PC-3 (cell line): ENCODE measurements around the gene REEP6. TPM values are rescaled to one million over a fixed set of nuclear protein-coding genes. Genes with fewer than 3 reads are reported as not detected.

ENCODE experiments used
- ATAC-seq: fragments of 200-7000 bp; cut with Tn5 transposase; 2 replicates; pipeline ENCODE4 v1.9.1; 2020; ENCODE audit warnings: mild to moderate bottlenecking, moderate library complexity
- BruUV-seq: library from RNA; stranded (reverse); fragments of 400-500 nt; replicated peaks from 2 replicates; lab custom pipeline; 2021; lab: Mats Ljungman, UMichigan
- CTCF ChIA-PET: fragments of 300-600 bp; sonication (Branson Sonifier 250); formaldehyde crosslinking; loops from one replicate; lab custom pipeline; 2022; ENCODE audit warnings: antibody characterized with exemption; lab: Charles Lee
- POLR2A ChIA-PET: fragments of 300-600 bp; sonication (Branson Sonifier 250); formaldehyde crosslinking; loops from one replicate; lab custom pipeline; 2022; ENCODE audit warnings: antibody characterized with exemption; ENCODE audit not compliant: unreplicated experiment; lab: Charles Lee
- DNase-seq: peaks from one replicate; pipeline ENCODE4 v3.0.0-alpha.2; 2015
- H2AFZ ChIP-seq: fragments of 300-600 bp; sonication (generic); 2 replicates; pipeline ENCODE4 v1.6.0; 2016; ENCODE audit warnings: antibody characterized with exemption, low read length
- H3F3A ChIP-seq: fragments of 300-600 bp; sonication (generic); one replicate; pipeline ENCODE4 v1.6.0; 2017; ENCODE audit warnings: antibody characterized with exemption, low read length, control low read depth, mild to moderate bottlenecking; ENCODE audit not compliant: unreplicated experiment
- H3K27ac ChIP-seq: fragments of 300-600 bp; sonication (generic); 2 replicates; pipeline ENCODE4 v1.5.1; 2016; ENCODE audit warnings: mild to moderate bottlenecking, low read length
- H3K27me3 ChIP-seq: fragments of 300-600 bp; sonication (generic); 2 replicates; pipeline ENCODE4 v1.6.1; 2016; ENCODE audit warnings: low read length, mixed read lengths
- H3K36me3 ChIP-seq: fragments of 300-600 bp; sonication (generic); 2 replicates; pipeline ENCODE4 v1.6.1; 2016; ENCODE audit warnings: low read depth, mixed run types, low read length, mixed read lengths
- H3K4me1 ChIP-seq: fragments of 300-600 bp; sonication (generic); 2 replicates; pipeline ENCODE4 v1.5.1; 2016; ENCODE audit warnings: low read length; ENCODE audit not compliant: insufficient read depth
- H3K4me2 ChIP-seq: fragments of 300-600 bp; sonication (generic); 2 replicates; pipeline ENCODE4 v1.6.0; 2016; ENCODE audit warnings: low read length
- H3K4me3 ChIP-seq: fragments of 300-600 bp; sonication (generic); 2 replicates; pipeline ENCODE4 v1.5.1; 2016; ENCODE audit warnings: mild to moderate bottlenecking, low read length, mixed read lengths
- H3K79me2 ChIP-seq: fragments of 300-600 bp; sonication (generic); 2 replicates; pipeline ENCODE4 v1.6.1; 2017; ENCODE audit warnings: low read length, mixed read lengths
- H3K9ac ChIP-seq: fragments of 300-600 bp; sonication (generic); 2 replicates; pipeline ENCODE4 v1.6.0; 2016; ENCODE audit warnings: mild to moderate bottlenecking, low read length
- H3K9me2 ChIP-seq: fragments of 300-600 bp; sonication (generic); replicated peaks from 2 replicates; pipeline ENCODE4 v1.6.1; 2016; ENCODE audit warnings: mixed run types, low read length, mixed read lengths
- H3K9me3 ChIP-seq: fragments of 300-600 bp; sonication (generic); 2 replicates; pipeline ENCODE4 v1.6.1; 2016; ENCODE audit warnings: low read length, mixed read lengths
- H4K20me1 ChIP-seq: fragments of 300-600 bp; sonication (generic); 2 replicates; pipeline ENCODE4 v1.6.1; 2016; ENCODE audit warnings: low read length, mixed read lengths
- EZH2 ChIP-seq: fragments of 300-600 bp; sonication (generic); IDR thresholded peaks from one replicate; pipeline ENCODE4 v1.6.1; 2017; ENCODE audit warnings: antibody characterized with exemption, mild to moderate bottlenecking, low read length; ENCODE audit not compliant: unreplicated experiment
- EZH2phosphoT487 ChIP-seq: fragments of 300-600 bp; sonication (generic); IDR thresholded peaks from 2 replicates; pipeline ENCODE4 v1.6.1; 2018; ENCODE audit warnings: mild to moderate bottlenecking, antibody characterized with exemption, low read length, borderline replicate concordance
- intact Hi-C: fragments of 100-400 bp; cut with micrococcal nuclease; formaldehyde crosslinking; loops from 2 replicates; pipeline ENCODE4 v1.9.0; 2023
- total RNA-seq: library from RNA; depleted of rRNA; stranded (reverse); fragments of >200 nt; gene quantifications from 2 replicates; pipeline ENCODE4 v1.2.3, GENCODE V29; 2014
- TF ChIP-seq, protein P1 (sequence below): fragments of 300-600 bp; sonication (generic); conservative IDR thresholded peaks from 2 replicates; pipeline ENCODE4 v1.5.1; 2017; ENCODE audit warnings: antibody characterized with exemption, low read depth, mild to moderate bottlenecking, low read length

Gene REEP6
- total RNA-seq, 1 experiment from 2014 or later = 27.2 TPM

DNA sequence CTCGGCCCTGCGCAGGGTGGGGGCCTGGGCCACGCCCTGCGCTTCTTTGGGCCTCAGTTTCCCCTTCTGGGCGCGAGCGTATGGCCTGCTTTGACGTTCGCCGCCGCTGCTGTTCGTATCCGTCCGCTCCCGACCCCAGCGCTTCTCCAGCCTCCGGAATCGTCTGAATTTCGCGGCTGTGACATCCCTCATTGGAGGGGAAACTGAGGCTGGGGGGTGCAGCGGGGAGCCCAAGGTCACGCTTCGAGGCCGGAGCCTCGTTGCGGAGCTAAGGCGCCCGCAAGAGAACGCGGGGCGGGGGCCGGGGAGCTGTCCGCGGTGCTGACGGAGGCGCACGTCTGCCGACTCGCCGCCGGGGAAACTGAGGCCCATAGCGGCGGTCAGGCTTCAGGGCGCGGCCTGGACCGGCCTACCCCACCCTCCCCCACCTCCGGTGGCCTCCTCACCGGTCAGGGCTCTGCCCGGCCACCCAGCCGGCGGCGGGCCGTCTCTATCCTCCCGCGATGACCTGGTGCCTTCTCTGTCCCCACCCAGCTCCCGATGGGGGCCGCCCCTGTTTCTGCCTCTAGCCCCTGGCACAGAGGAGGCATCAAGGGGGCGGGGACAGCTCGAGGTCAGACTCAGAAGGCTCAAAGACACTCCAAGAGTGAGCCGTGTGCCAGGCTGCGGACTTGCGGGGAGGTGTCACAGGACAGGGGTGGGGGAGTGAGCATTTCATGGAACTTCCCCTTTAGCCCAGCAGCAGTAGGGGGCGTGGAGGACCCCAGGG lies 44.1 kb upstream of the REEP6 start:
- Histone ChIP-seq H3K9me2 (no peaks in the 10 kb centered on the region), H3K79me2 (no peaks in the 10 kb centered on the region), H3K4me3 (no peak overlapping the region), H3K27me3 (peaks cover 8% of the 10 kb centered on the region; the same call in 1 of the 2 replicates), H3K27ac (no peak overlapping the region), H3K4me1 (peaks cover 8% of the 10 kb centered on the region; the same call in 1 of the 2 replicates), H3F3A (peaks cover 1% of the 10 kb centered on the region), H3K9ac (no peak overlapping the region), H3K4me2 (no peak overlapping the region), H3K9me3 (no peaks in the 10 kb centered on the region), H4K20me1 (peaks cover 3% of the 10 kb centered on the region), H3K36me3 (peaks cover 8% of the 10 kb centered on the region; the same call in 1 of the 2 replicates), H2AFZ (no peak overlapping the region)
- BruUV-seq = no TSS peak
- ChIA-PET CTCF (no interaction called here), POLR2A (no interaction called here)
- TF ChIP-seq, protein P1, sequence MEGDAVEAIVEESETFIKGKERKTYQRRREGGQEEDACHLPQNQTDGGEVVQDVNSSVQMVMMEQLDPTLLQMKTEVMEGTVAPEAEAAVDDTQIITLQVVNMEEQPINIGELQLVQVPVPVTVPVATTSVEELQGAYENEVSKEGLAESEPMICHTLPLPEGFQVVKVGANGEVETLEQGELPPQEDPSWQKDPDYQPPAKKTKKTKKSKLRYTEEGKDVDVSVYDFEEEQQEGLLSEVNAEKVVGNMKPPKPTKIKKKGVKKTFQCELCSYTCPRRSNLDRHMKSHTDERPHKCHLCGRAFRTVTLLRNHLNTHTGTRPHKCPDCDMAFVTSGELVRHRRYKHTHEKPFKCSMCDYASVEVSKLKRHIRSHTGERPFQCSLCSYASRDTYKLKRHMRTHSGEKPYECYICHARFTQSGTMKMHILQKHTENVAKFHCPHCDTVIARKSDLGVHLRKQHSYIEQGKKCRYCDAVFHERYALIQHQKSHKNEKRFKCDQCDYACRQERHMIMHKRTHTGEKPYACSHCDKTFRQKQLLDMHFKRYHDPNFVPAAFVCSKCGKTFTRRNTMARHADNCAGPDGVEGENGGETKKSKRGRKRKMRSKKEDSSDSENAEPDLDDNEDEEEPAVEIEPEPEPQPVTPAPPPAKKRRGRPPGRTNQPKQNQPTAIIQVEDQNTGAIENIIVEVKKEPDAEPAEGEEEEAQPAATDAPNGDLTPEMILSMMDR = no peak
- TF ChIP-seq EZH2 = no peak
- TF ChIP-seq EZH2phosphoT487 = no peak
- DNase-seq = no peak
- no peak for ATAC-seq
- intact Hi-C loops = no loop called here

DNA sequence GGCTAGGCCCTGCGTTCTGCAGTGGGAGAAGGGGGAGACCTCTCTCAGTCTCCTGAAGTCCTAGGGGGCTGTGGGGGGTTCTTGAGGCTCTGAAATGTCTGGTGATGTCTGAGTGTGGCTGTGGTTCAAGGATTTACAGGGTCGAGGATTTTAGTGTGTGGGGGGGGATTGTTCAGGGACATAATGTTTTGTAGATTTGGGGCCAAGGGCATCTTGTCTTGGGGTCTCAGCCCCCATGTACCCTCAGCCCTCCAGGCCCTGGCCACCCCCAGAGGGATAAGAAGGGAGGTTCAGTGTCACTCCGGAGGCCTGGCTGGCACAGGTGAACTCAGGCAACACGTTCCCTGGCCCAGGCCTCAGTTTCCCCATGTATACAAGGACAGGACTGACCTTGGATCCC lies 43.5 kb upstream of the REEP6 start:
- Histone ChIP-seq H3K9me2 (no peaks in the 10 kb centered on the region), H3K9me3 (no peaks in the 10 kb centered on the region), H3K4me1 (peaks cover 8% of the 10 kb centered on the region; the same call in 1 of the 2 replicates), H3K27me3 (peaks cover 13% of the 10 kb centered on the region), H3K4me3 (no peak overlapping the region), H4K20me1 (no peaks in the 10 kb centered on the region), H3K79me2 (no peaks in the 10 kb centered on the region), H3K27ac (no peak overlapping the region), H3K4me2 (no peak overlapping the region), H3F3A (no peaks in the 10 kb centered on the region), H3K36me3 (peaks cover 1% of the 10 kb centered on the region; the same call in 1 of the 2 replicates), H3K9ac (no peak overlapping the region), H2AFZ (no peak overlapping the region)
- POLR2A ChIA-PET = no interaction called here
- ATAC-seq (no peak), DNase-seq (no peak)
- no TSS peak for BruUV-seq
- no peak for TF ChIP-seq EZH2
- TF ChIP-seq, protein P1 = no peak
- no peak for TF ChIP-seq EZH2phosphoT487
- intact Hi-C loops = no loop called here
- CTCF ChIA-PET = no interaction called here

DNA sequence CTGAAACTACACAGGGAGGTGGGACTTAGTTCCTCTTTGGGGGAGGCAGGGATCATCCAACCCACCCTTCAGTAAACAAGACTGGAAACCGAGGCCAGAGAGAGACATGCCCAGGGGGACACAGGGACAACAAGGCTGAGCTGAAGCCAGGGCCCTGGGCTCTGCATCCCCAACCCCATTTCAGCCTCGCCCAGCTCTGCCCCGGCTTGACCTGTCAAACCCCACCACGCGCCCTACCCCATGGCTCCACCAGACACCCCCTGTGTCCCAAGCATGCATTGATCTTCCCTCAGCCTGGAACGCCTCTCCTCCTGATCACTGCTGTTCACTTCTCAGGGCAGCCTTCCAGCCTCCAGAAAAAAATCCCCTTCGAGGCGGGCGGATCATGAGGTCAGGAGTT lies 43.0 kb upstream of the REEP6 start:
- ATAC-seq (no peak), DNase-seq (no peak)
- no peaks in the 10 kb centered on the region for H3K9me2 ChIP-seq
- H3K9me3 ChIP-seq = no peaks in the 10 kb centered on the region
- no peak overlapping the region for H3K9ac ChIP-seq
- peaks cover 8% of the 10 kb centered on the region; the same call in 1 of the 2 replicates for H3K4me1 ChIP-seq
- TF ChIP-seq EZH2phosphoT487 = no peak
- no peak for TF ChIP-seq EZH2
- intact Hi-C loops = no loop called here
- no peaks in the 10 kb centered on the region for H3K36me3 ChIP-seq
- H4K20me1 ChIP-seq = no peaks in the 10 kb centered on the region
- H3K4me2 ChIP-seq = no peak overlapping the region
- H2AFZ ChIP-seq = no peak overlapping the region
- H3K27me3 ChIP-seq = peaks cover 15% of the 10 kb centered on the region
- H3K79me2 ChIP-seq = no peaks in the 10 kb centered on the region
- H3K27ac ChIP-seq = no peak overlapping the region
- ChIA-PET POLR2A (no interaction called here), CTCF (no interaction called here)
- H3F3A ChIP-seq = no peaks in the 10 kb centered on the region
- H3K4me3 ChIP-seq = no peak overlapping the region
- no TSS peak for BruUV-seq
